Measurements from ENCODE around the gene HIVEP3.

HIVEP3 gene

GRCh38 chr1:41641941-41642527, 276.7 kb downstream of the HIVEP3 start:
- no peak for DNase-seq

- DNase-seq: peak; percentile 35
Observed at GRCh38 chr1:41641475-41641814, 277.3 kb downstream of the HIVEP3 start.

- no peak for DNase-seq
Observed at GRCh38 chr1:41640756-41641474, 277.8 kb downstream of the HIVEP3 start.

GRCh38 chr1:41640141-41640751, 278.5 kb downstream of the HIVEP3 start:
- no peak for DNase-seq

- DNase-seq: peak; percentile 85
Observed at GRCh38 chr1:41639332-41639936, 279.3 kb downstream of the HIVEP3 start.

GRCh38 chr1:41638086-41639024, 280.4 kb downstream of the HIVEP3 start:
- peak; percentile 42 for DNase-seq

- no peak for DNase-seq
Observed at GRCh38 chr1:41637367-41637766, 281.4 kb downstream of the HIVEP3 start.

- DNase-seq: no peak
Observed at GRCh38 chr1:41633764-41634163, 285.0 kb downstream of the HIVEP3 start.

- DNase-seq: no peak
Observed at GRCh38 chr1:41632781-41633575, 285.7 kb downstream of the HIVEP3 start.

GRCh38 chr1:41631971-41632370, 286.8 kb downstream of the HIVEP3 start:
- DNase-seq: no peak

GRCh38 chr1:41631154-41631553, 287.6 kb downstream of the HIVEP3 start:
- no peak for DNase-seq

- DNase-seq: no peak
Observed at GRCh38 chr1:41629571-41629970, 289.2 kb downstream of the HIVEP3 start.

GRCh38 chr1:41629141-41629540, 289.6 kb downstream of the HIVEP3 start:
- no peak for DNase-seq

- no peak for DNase-seq
Observed at GRCh38 chr1:41627491-41628280, 291.0 kb downstream of the HIVEP3 start.

GRCh38 chr1:41626616-41627375, 291.9 kb downstream of the HIVEP3 start:
- DNase-seq: peak; percentile 49

- DNase-seq: no peak
Observed at GRCh38 chr1:41626146-41626545, 292.6 kb downstream of the HIVEP3 start.

- no peak for DNase-seq
Observed at GRCh38 chr1:41623736-41624135, 295.0 kb downstream of the HIVEP3 start.

GRCh38 chr1:41622859-41623732, 295.6 kb downstream of the HIVEP3 start:
- no peak for DNase-seq

- DNase-seq: no peak
Observed at GRCh38 chr1:41622402-41622801, 296.3 kb downstream of the HIVEP3 start.
